Cardiac muscle cell (in vitro differentiated cells and primary cell): ENCODE data around the gene KCNMA1. TPM values are rescaled to one million over a fixed set of nuclear protein-coding genes. Genes with fewer than 3 reads are reported as not detected.
A peak's percentile ranks its signal among the peaks of the same experiment; 100 is the strongest.

Experiments used
- DNase-seq, 2 donors: peaks; one replicate each; pipeline versions ENCODE4 v3.0.0 to v3.0.0-alpha.2; 2010 to 2017; ENCODE audit warnings: low read depth in 1 of 2, low spot score in 1 of 2
- H3K27ac ChIP-seq: fragments of 200-600 bp; sonication (generic); 2 replicates; pipeline ENCODE4 v1.5.1; 2016
- H3K27me3 ChIP-seq: fragments of 200-600 bp; sonication (generic); 2 replicates; pipeline ENCODE4 v1.6.0; 2016; ENCODE audit warnings: control low read depth
- H3K36me3 ChIP-seq: fragments of 200-600 bp; sonication (generic); 2 replicates; pipeline ENCODE4 v1.5.1; 2016; ENCODE audit warnings: control low read depth
- H3K4me1 ChIP-seq: fragments of 200-600 bp; sonication (generic); 2 replicates; pipeline ENCODE4 v1.8.1; 2017; ENCODE audit warnings: low read depth, mild to moderate bottlenecking, mixed run types
- H3K4me3 ChIP-seq: fragments of 200-600 bp; sonication (generic); 2 replicates; pipeline ENCODE4 v1.5.1; 2016; ENCODE audit warnings: mild to moderate bottlenecking
- H3K9me3 ChIP-seq: fragments of 200-600 bp; sonication (generic); 2 replicates; pipeline ENCODE4 v1.5.1; 2017; ENCODE audit warnings: low read depth, mild to moderate bottlenecking, control low read depth
- polyA plus RNA-seq: library from polyadenylated mRNA; unstranded; fragments of >200 nt; fragmentation: Nextera tagmentation; extraction: Ambion mirVana; gene quantifications from 2 replicates; pipeline ENCODE4 v1.2.1, GENCODE V29; 2016
- total RNA-seq: library from RNA; depleted of rRNA; stranded (reverse); fragments of >200 nt; gene quantifications from 2 replicates; pipeline ENCODE4 v1.2.3, GENCODE V29; 2016
- TF ChIP-seq, protein P1 (sequence below): IDR thresholded peaks from 2 replicates; pipeline ENCODE4 v1.5.1; 2012; ENCODE audit warnings: low read depth, mild to moderate bottlenecking, low read length

KCNMA1 gene
- total and polyA plus RNA-seq, 2 experiments from 2014 or later: 1.8 to 1.9 TPM

GRCh38 chr10:77230194-77230593, 407.4 kb downstream of the KCNMA1 start:
- TF ChIP-seq, protein P1, sequence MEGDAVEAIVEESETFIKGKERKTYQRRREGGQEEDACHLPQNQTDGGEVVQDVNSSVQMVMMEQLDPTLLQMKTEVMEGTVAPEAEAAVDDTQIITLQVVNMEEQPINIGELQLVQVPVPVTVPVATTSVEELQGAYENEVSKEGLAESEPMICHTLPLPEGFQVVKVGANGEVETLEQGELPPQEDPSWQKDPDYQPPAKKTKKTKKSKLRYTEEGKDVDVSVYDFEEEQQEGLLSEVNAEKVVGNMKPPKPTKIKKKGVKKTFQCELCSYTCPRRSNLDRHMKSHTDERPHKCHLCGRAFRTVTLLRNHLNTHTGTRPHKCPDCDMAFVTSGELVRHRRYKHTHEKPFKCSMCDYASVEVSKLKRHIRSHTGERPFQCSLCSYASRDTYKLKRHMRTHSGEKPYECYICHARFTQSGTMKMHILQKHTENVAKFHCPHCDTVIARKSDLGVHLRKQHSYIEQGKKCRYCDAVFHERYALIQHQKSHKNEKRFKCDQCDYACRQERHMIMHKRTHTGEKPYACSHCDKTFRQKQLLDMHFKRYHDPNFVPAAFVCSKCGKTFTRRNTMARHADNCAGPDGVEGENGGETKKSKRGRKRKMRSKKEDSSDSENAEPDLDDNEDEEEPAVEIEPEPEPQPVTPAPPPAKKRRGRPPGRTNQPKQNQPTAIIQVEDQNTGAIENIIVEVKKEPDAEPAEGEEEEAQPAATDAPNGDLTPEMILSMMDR: no peak
- H3K27ac ChIP-seq: no peak overlapping the region
- H3K9me3 ChIP-seq: no peaks in the 10 kb centered on the region
- DNase-seq: peak in 1 of 2 donors; percentile 51
- H3K4me3 ChIP-seq: no peak overlapping the region
- no peaks in the 10 kb centered on the region for H3K36me3 ChIP-seq
- H3K27me3 ChIP-seq: no peaks in the 10 kb centered on the region
- H3K4me1 ChIP-seq: peaks cover 9% of the 10 kb centered on the region

DNA sequence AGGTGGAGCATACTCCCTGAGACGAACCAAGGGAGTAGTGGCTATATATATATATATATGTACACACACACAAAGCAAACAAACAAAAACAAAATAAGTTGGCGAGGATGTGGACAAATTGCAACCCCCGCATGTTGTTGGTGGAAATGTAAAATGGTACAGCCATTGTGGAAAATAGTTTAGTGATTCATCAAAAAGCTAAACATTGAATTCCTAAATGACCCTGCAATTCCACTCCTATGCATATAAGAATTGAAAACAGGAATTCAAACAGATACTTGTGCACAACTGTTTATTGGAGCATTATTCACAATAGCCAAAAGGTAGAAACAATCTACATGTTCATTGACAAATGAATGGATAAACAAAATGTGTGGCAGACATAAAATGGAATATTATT, 407.9 kb downstream of the KCNMA1 start:
- no peak overlapping the region for H3K4me3 ChIP-seq
- H3K27ac ChIP-seq: no peak overlapping the region
- no peaks in the 10 kb centered on the region for H3K36me3 ChIP-seq
- no peak for DNase-seq
- H3K27me3 ChIP-seq: no peaks in the 10 kb centered on the region
- TF ChIP-seq, protein P1: no peak
- no peaks in the 10 kb centered on the region for H3K9me3 ChIP-seq
- peaks cover 9% of the 10 kb centered on the region for H3K4me1 ChIP-seq

- no peak for DNase-seq
- Histone ChIP-seq H3K27ac (no peak overlapping the region), H3K36me3 (no peaks in the 10 kb centered on the region), H3K9me3 (no peaks in the 10 kb centered on the region), H3K4me3 (no peak overlapping the region), H3K4me1 (peaks cover 9% of the 10 kb centered on the region), H3K27me3 (no peaks in the 10 kb centered on the region)
- TF ChIP-seq, protein P1: no peak
Observed at GRCh38 chr10:77228559-77228958, 409.0 kb downstream of the KCNMA1 start.

DNA sequence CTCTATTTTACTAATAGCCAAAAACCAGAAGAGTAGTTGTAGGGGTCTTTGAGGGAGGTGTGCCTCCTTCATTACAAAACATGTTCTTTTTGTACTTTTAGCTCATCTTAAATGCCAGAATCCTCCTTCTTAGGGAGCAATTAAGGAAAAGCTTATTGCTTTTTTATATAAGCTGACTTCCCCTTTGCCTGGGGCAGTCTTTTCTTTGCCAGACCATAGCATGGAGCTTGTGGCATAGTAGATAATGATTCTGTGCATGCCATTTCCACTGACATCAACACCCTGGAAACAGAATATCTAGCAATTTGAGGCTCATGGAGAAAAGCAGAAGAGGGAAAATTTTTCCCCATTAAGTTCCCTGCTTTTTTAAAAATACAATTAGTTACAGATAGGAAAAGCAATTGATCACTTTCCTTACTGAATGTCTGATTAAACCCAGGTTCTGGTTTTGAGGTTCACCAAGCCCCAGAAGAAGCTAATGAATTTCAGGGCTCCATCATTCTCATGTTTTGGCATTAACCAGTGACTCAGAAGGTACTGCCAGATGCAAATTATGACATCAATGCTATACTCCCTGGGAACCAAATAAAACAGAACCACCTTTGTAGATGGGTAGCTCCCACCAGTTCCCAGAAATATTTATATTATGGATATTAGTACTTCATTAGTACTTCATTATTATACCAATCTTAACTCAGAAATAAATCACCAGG, 410.6 kb downstream of the KCNMA1 start:
- no peak for DNase-seq

DNA sequence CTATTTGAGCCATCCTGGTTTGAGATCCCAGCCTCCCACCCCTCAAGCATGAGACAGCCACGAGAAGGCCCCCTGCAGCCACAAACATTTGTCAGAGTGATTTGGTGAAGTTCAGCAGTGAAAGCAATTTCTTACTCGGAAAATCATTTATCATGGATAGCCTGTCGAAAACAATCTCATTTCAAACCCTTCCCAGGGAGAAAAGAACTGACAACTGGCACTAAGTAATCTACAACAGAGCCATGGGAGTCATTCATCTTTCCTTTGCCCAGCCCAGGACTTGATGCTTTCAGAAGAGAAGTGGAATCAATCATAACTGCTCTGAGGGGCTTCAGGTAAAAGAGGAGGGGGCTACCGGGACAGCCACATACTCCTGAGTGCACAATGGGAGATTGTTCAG, 411.2 kb downstream of the KCNMA1 start:
- no peaks in the 10 kb centered on the region for H3K9me3 ChIP-seq
- no peak for DNase-seq
- H3K27ac ChIP-seq: no peak overlapping the region
- no peaks in the 10 kb centered on the region for H3K27me3 ChIP-seq
- H3K4me3 ChIP-seq: no peak overlapping the region
- TF ChIP-seq, protein P1: no peak
- no peaks in the 10 kb centered on the region for H3K36me3 ChIP-seq
- peaks cover 9% of the 10 kb centered on the region for H3K4me1 ChIP-seq

More for the DNA sequence above, 410.6 kb downstream of the KCNMA1 start:
- Histone ChIP-seq H3K27ac (no peak overlapping the region), H3K36me3 (no peaks in the 10 kb centered on the region), H3K27me3 (no peaks in the 10 kb centered on the region), H3K4me3 (no peak overlapping the region), H3K9me3 (no peaks in the 10 kb centered on the region), H3K4me1 (peaks cover 9% of the 10 kb centered on the region)
- TF ChIP-seq, protein P1: no peak
